Ishikawa (cell line): ENCODE measurements around the gene ARFRP1.

Experiments used
- CEBPB ChIP-seq: IDR thresholded peaks from 2 replicates; pipeline ENCODE4 v1.6.1; 2012
- CREB1 ChIP-seq: IDR thresholded peaks from 2 replicates; pipeline ENCODE4 v1.6.1; 2012; ENCODE audit warnings: low read depth
- EGR1 ChIP-seq: IDR thresholded peaks from 2 replicates; pipeline ENCODE4 v1.6.1; 2012
- EP300 ChIP-seq: IDR thresholded peaks from 2 replicates; pipeline ENCODE4 v1.6.1; 2012; ENCODE audit warnings: borderline replicate concordance
- FOXM1 ChIP-seq: IDR thresholded peaks from 2 replicates; pipeline ENCODE4 v1.6.1; 2012; ENCODE audit warnings: low read depth, borderline replicate concordance
- NFIC ChIP-seq: IDR thresholded peaks from 2 replicates; pipeline ENCODE4 v1.6.1; 2012
- RAD21 ChIP-seq: IDR thresholded peaks from 2 replicates; pipeline ENCODE4 v1.6.1; 2012; ENCODE audit warnings: low read depth
- TAF1 ChIP-seq: IDR thresholded peaks from 2 replicates; pipeline ENCODE4 v1.6.1; 2012; ENCODE audit warnings: low read depth, mild to moderate bottlenecking
- TCF12 ChIP-seq: IDR thresholded peaks from 2 replicates; pipeline ENCODE4 v1.6.1; 2012; ENCODE audit warnings: low read depth
- TEAD4 ChIP-seq: IDR thresholded peaks from 2 replicates; pipeline ENCODE4 v1.6.1; 2012
- YY1 ChIP-seq: IDR thresholded peaks from 2 replicates; pipeline ENCODE4 v1.6.1; 2012; ENCODE audit warnings: low read depth
- ZBTB7A ChIP-seq: IDR thresholded peaks from 2 replicates; pipeline ENCODE4 v1.6.1; 2012; ENCODE audit warnings: low read depth
- TF ChIP-seq, protein P1 (sequence below): IDR thresholded peaks from 2 replicates; pipeline ENCODE4 v1.6.1; 2012; ENCODE audit warnings: low read depth, mild to moderate bottlenecking
- TF ChIP-seq, protein P2 (sequence below): IDR thresholded peaks from 2 replicates; pipeline ENCODE4 v1.6.1; 2012
- TF ChIP-seq, protein P3 (sequence below): IDR thresholded peaks from 2 replicates; pipeline ENCODE4 v1.6.1; 2012

Gene ARFRP1

GRCh38 chr20:63665708-63666107, 42.1 kb downstream of the ARFRP1 start:
- TF ChIP-seq EGR1 (no peak), NFIC (no peak), FOXM1 (no peak), CREB1 (no peak), TEAD4 (no peak), EP300 (no peak), TAF1 (no peak), ZBTB7A (no peak), TCF12 (no peak), YY1 (no peak), CEBPB (no peak), RAD21 (no peak)
- TF ChIP-seq, protein P1, sequence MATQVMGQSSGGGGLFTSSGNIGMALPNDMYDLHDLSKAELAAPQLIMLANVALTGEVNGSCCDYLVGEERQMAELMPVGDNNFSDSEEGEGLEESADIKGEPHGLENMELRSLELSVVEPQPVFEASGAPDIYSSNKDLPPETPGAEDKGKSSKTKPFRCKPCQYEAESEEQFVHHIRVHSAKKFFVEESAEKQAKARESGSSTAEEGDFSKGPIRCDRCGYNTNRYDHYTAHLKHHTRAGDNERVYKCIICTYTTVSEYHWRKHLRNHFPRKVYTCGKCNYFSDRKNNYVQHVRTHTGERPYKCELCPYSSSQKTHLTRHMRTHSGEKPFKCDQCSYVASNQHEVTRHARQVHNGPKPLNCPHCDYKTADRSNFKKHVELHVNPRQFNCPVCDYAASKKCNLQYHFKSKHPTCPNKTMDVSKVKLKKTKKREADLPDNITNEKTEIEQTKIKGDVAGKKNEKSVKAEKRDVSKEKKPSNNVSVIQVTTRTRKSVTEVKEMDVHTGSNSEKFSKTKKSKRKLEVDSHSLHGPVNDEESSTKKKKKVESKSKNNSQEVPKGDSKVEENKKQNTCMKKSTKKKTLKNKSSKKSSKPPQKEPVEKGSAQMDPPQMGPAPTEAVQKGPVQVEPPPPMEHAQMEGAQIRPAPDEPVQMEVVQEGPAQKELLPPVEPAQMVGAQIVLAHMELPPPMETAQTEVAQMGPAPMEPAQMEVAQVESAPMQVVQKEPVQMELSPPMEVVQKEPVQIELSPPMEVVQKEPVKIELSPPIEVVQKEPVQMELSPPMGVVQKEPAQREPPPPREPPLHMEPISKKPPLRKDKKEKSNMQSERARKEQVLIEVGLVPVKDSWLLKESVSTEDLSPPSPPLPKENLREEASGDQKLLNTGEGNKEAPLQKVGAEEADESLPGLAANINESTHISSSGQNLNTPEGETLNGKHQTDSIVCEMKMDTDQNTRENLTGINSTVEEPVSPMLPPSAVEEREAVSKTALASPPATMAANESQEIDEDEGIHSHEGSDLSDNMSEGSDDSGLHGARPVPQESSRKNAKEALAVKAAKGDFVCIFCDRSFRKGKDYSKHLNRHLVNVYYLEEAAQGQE: no peak
- TF ChIP-seq, protein P2, sequence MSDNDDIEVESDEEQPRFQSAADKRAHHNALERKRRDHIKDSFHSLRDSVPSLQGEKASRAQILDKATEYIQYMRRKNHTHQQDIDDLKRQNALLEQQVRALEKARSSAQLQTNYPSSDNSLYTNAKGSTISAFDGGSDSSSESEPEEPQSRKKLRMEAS: no peak
- TF ChIP-seq, protein P3, sequence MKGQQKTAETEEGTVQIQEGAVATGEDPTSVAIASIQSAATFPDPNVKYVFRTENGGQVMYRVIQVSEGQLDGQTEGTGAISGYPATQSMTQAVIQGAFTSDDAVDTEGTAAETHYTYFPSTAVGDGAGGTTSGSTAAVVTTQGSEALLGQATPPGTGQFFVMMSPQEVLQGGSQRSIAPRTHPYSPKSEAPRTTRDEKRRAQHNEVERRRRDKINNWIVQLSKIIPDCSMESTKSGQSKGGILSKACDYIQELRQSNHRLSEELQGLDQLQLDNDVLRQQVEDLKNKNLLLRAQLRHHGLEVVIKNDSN: no peak

- TF ChIP-seq TAF1 (no peak), CREB1 (no peak), FOXM1 (no peak), RAD21 (no peak), ZBTB7A (no peak), TCF12 (no peak), YY1 (no peak), TEAD4 (no peak), CEBPB (no peak), EP300 (no peak), NFIC (no peak), EGR1 (no peak)
- TF ChIP-seq, protein P1: no peak
- TF ChIP-seq, protein P3: no peak
- TF ChIP-seq, protein P2: no peak
Measured at GRCh38 chr20:63664861-63665594, 42.7 kb downstream of the ARFRP1 start.

GRCh38 chr20:63664143-63664851, 43.5 kb downstream of the ARFRP1 start:
- no peak for TF ChIP-seq YY1
- TF ChIP-seq RAD21: no peak
- no peak for TF ChIP-seq FOXM1
- TF ChIP-seq TAF1: no peak
- no peak for TF ChIP-seq TCF12
- TF ChIP-seq TEAD4: no peak
- TF ChIP-seq, protein P2: no peak
- TF ChIP-seq NFIC: no peak
- TF ChIP-seq, protein P1: no peak
- no peak for TF ChIP-seq ZBTB7A
- no peak for TF ChIP-seq EGR1
- no peak for TF ChIP-seq EP300
- no peak for TF ChIP-seq CEBPB
- no peak for TF ChIP-seq CREB1
- TF ChIP-seq, protein P3: no peak
